Body of pancreas (tissue), 4 donors: ENCODE measurements around the gene GFOD1. TPM values are rescaled to one million over a fixed set of nuclear protein-coding genes. Genes with fewer than 3 reads are reported as not detected.

Experiments
- ATAC-seq: fragments of 150-250 bp; one replicate; pipeline ENCODE4 v1.9.1; 2016
- DNase-seq, 4 donors: peaks; one replicate each; pipeline ENCODE4 v3.0.0-alpha.2; 2019
- H3K27ac ChIP-seq, 4 donors: fragments of 200-600 bp; sonication (generic); 1 replicate in 3 of 4; 2 replicates in 1 of 4; pipeline versions ENCODE4 v1.5.1 to v1.6.1; 2016 to 2019; ENCODE audit warnings: mild to moderate bottlenecking in 1 of 4, mixed read lengths in 1 of 4, moderate library complexity in 1 of 4
- H3K27me3 ChIP-seq, 2 donors: fragments of 200-600 bp; sonication (generic); one replicate each; pipeline ENCODE4 v1.6.0; 2016; ENCODE audit warnings: mild to moderate bottlenecking in 1 of 2
- H3K36me3 ChIP-seq, 2 donors: fragments of 200-600 bp; sonication (generic); replicated peaks in 1 of 2; 2 replicates each; pipeline ENCODE4 v1.5.1; 2016; ENCODE audit warnings: low read depth in 2 of 2; ENCODE audit not compliant: insufficient read depth in 1 of 2
- H3K4me1 ChIP-seq: fragments of 200-600 bp; sonication (generic); one replicate; pipeline ENCODE4 v1.6.0; 2016
- H3K4me3 ChIP-seq, 2 donors: fragments of 200-600 bp; sonication (generic); 1 replicate in 1 of 2; 2 replicates in 1 of 2; pipeline ENCODE4 v1.5.1; 2016 to 2019
- H3K9me3 ChIP-seq, 3 donors: fragments of 200-600 bp; sonication (generic); 1 replicate in 2 of 3; 2 replicates in 1 of 3; pipeline ENCODE4 v1.5.1; 2016
- POLR2A ChIP-seq, 3 donors: fragments of 450-650 bp; IDR thresholded peaks; one replicate each; pipeline ENCODE4 v1.6.1; 2016; ENCODE audit warnings: antibody characterized with exemption in 3 of 3, mild to moderate bottlenecking in 2 of 3
- WGBS, 2 donors: methylation state at CpG; one replicate each; pipeline ENCODE4 v1.1.5; 2017; 5-methylcytosine and 5-hydroxymethylcytosine counted together
- intact Hi-C: fragments of 100-400 bp; cut with DNase I; formaldehyde crosslinking; loops from one replicate; pipeline ENCODE4 v1.15.1; 2023
- total RNA-seq, 2 donors: library from RNA; depleted of rRNA; stranded (reverse); fragments of >200 nt; gene quantifications; one replicate each; pipeline ENCODE4 v1.1.0, GENCODE V29; 2016
- TF ChIP-seq, protein P1 (sequence below), 7 experiments: fragments of 450-650 bp in 4 of 7; fragments of 200-600 bp in 3 of 7; sonication (generic) in 3 of 7; IDR thresholded peaks; one replicate each; pipeline ENCODE4 v1.5.1; 2016 to 2019; ENCODE audit warnings: antibody characterized with exemption in 7 of 7

GFOD1 gene
- total RNA-seq, 2 donors from 2014 or later: 4.3 to 5.2 TPM

DNA sequence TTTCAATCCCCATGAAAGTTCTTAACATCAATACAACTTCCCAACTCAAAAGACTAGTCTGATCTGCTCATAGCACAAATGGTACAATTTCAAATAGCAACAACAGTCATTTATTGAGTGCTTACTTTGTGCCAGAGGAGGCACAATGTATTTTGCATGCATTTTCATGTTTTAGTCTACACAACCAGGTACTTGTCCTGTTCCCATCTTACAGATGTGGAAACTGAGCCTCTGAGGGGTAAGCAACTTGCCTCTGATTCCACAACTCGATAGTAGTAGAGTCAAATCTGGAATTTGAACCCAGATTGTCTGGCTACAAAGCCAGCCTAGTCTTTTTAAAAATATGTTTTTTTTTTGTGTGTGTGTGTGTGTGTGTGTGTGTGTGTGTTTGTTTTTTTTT, 113.5 kb downstream of the GFOD1 start:
- no peak for DNase-seq
- 95 to 100% methylated on average over 1 of the region's 1 CpG for WGBS, 2 donors

DNA sequence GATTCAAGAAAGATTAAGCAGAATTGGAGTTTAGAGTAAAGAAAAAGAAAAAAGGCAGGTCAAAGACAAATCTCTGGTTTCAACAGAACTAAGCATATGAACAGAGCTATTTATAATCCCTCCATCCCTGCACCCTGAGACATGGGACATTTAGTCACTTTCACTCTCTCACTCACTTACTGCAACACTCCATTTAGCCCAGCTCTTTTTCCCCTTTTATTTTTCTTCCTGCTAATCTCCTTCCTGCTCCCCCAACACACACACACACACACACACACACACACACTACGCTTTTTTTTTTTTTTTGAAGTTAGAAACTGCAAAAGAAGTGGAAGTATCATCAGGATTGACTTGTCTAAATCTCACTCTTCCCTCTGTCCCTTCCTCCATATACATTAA, 113.9 kb downstream of the GFOD1 start:
- Histone ChIP-seq H3K4me3 (no peak overlapping the region), H3K36me3 (no peaks in the 10 kb centered on the region), H3K27me3 (no peaks in the 10 kb centered on the region), H3K4me1 (peaks cover 2% of the 10 kb centered on the region), H3K27ac (no peak overlapping the region), H3K9me3 (no peaks in the 10 kb centered on the region)
- DNase-seq (no peak), ATAC-seq (no peak)
- TF ChIP-seq, protein P1, sequence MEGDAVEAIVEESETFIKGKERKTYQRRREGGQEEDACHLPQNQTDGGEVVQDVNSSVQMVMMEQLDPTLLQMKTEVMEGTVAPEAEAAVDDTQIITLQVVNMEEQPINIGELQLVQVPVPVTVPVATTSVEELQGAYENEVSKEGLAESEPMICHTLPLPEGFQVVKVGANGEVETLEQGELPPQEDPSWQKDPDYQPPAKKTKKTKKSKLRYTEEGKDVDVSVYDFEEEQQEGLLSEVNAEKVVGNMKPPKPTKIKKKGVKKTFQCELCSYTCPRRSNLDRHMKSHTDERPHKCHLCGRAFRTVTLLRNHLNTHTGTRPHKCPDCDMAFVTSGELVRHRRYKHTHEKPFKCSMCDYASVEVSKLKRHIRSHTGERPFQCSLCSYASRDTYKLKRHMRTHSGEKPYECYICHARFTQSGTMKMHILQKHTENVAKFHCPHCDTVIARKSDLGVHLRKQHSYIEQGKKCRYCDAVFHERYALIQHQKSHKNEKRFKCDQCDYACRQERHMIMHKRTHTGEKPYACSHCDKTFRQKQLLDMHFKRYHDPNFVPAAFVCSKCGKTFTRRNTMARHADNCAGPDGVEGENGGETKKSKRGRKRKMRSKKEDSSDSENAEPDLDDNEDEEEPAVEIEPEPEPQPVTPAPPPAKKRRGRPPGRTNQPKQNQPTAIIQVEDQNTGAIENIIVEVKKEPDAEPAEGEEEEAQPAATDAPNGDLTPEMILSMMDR (IDR thresholded peaks at IDR 0.05): no peak
- no peak for TF ChIP-seq POLR2A (IDR thresholded peaks at IDR 0.05)
- 61 to 73% methylated on average over 1 of the region's 1 CpG for WGBS, 2 donors
- intact Hi-C loops: no loop called here

More for the DNA sequence above, 113.5 kb downstream of the GFOD1 start:
- ATAC-seq: no peak
- intact Hi-C loops: no loop called here
- no peaks in the 10 kb centered on the region for H3K36me3 ChIP-seq
- H3K9me3 ChIP-seq: no peaks in the 10 kb centered on the region
- H3K27ac ChIP-seq: no peak overlapping the region
- TF ChIP-seq, protein P1 (IDR thresholded peaks at IDR 0.05): no peak
- TF ChIP-seq POLR2A (IDR thresholded peaks at IDR 0.05): no peak
- H3K4me1 ChIP-seq: peaks cover 7% of the 10 kb centered on the region
- no peaks in the 10 kb centered on the region for H3K27me3 ChIP-seq
- no peak overlapping the region for H3K4me3 ChIP-seq

DNA sequence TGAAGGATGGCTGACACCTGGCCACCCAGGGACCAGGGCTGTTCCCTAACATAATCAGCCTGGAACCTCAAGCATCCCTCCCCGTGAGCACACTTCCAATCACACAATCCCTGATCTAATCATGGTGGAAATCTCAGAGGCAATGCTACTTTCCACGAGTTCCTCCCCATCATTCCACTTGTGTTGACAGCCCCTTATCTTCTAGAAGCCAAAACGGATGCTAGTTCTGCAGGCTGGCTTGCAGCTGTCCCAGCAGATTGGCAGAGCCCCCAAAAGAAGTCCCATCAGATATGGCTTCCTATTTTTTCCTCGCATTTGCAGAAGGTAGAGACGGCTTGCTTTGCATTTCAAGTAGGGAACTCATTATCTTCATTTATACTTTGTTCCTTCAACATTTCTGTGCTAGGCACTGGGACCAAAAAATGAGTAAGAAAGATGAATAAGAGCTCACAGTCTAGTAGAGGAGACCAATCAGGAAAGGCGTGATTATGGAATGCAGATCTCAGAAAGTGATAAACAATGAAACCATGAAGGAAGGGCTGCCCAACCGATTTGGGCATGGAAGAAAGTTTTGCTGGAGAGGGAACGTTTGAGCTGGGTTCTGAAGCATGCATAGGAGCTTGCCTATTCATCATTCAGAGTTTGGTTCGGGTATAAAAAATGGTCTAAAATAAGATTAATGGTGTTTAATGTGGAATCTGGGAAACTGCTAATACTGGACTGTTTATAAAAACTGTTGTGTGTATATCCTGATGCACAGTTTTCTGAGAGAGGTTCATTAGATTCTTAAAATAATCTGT, 114.5 kb downstream of the GFOD1 start:
- no peak overlapping the region for H3K4me3 ChIP-seq
- WGBS, 2 donors: 58 to 62% methylated on average over 8 to 9 of the region's 9 CpGs
- no peak overlapping the region for H3K27ac ChIP-seq
- TF ChIP-seq, protein P1 (IDR thresholded peaks at IDR 0.05): no peak
- no peak for TF ChIP-seq POLR2A (IDR thresholded peaks at IDR 0.05)
- no peaks in the 10 kb centered on the region for H3K27me3 ChIP-seq
- no peaks in the 10 kb centered on the region for H3K36me3 ChIP-seq
- DNase-seq: no peak
- ATAC-seq: no peak
- peaks cover 5% of the 10 kb centered on the region for H3K4me1 ChIP-seq
- no peaks in the 10 kb centered on the region for H3K9me3 ChIP-seq
- intact Hi-C loops: no loop called here

DNA sequence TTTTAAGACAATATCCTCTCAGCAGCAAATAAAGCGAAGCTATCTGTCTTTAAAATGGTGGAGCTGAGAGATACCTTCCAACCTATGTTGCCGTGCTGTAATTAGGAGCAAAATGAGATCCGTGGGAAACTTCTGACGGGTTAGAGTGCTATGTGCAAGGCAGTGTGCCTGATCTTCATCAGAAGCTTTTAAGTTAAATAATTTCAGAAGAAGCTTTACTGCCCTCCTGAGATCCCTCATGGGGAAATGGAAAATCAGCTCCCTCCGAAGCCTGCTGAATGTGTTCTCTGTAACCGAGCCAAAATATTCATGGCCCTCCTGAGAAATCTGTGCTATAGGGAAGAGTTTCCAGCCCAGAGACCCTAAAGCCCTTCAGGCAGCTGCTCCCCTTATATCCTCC, 115.3 kb downstream of the GFOD1 start:
- Histone ChIP-seq H3K27me3 (no peaks in the 10 kb centered on the region), H3K4me1 (peaks cover 7% of the 10 kb centered on the region), H3K4me3 (no peak overlapping the region), H3K27ac (no peak overlapping the region), H3K9me3 (no peaks in the 10 kb centered on the region), H3K36me3 (no peaks in the 10 kb centered on the region)
- ATAC-seq: no peak
- WGBS, 2 donors: 70 to 85% methylated on average over 5 to 6 of the region's 6 CpGs
- TF ChIP-seq POLR2A (IDR thresholded peaks at IDR 0.05): no peak
- TF ChIP-seq, protein P1 (IDR thresholded peaks at IDR 0.05): no peak
- intact Hi-C loops: no loop called here
- DNase-seq: no peak
